CD14-positive monocyte (primary cell): ENCODE results near the gene SPX. TPM values are rescaled to one million over a fixed set of nuclear protein-coding genes. Genes with fewer than 3 reads are reported as not detected.

ENCODE experiments used
- DNase-seq, 3 donors: peaks; one replicate each; pipeline ENCODE4 v3.0.0-alpha.2; 2011 to 2022
- H2AFZ ChIP-seq: 2 replicates; pipeline ENCODE4 v1.6.0; 2012; ENCODE audit warnings: mild to moderate bottlenecking, low read depth, low read length, inconsistent platforms; ENCODE audit not compliant: insufficient read depth, poor library complexity, severe bottlenecking
- H3K27ac ChIP-seq, 2 donors: 1 replicate in 1 of 2; 2 replicates in 1 of 2; pipeline ENCODE4 v1.5.1; 2012 to 2013; ENCODE audit warnings: low read length in 2 of 2, control low read depth in 1 of 2, inconsistent platforms in 1 of 2, low read depth in 1 of 2, mild to moderate bottlenecking in 1 of 2
- H3K27me3 ChIP-seq, 2 donors: one replicate each; pipeline versions ENCODE4 v1.6.0 to v1.6.1; 2011 to 2013; ENCODE audit warnings: low read length in 2 of 2; ENCODE audit not compliant: control insufficient read depth in 2 of 2, insufficient read depth in 2 of 2
- H3K36me3 ChIP-seq, 2 donors: replicated peaks in 1 of 2; 1 replicate in 1 of 2; 2 replicates in 1 of 2; pipeline versions ENCODE4 v1.5.1 to v1.6.1; 2012 to 2013; ENCODE audit warnings: low read length in 2 of 2, control low read depth in 1 of 2, inconsistent platforms in 1 of 2, mild to moderate bottlenecking in 1 of 2; ENCODE audit not compliant: insufficient read depth in 2 of 2, control insufficient read depth in 1 of 2
- H3K4me1 ChIP-seq, 2 donors: 1 replicate in 1 of 2; 2 replicates in 1 of 2; pipeline versions ENCODE4 v1.5.1 to v1.6.1; 2012 to 2013; ENCODE audit warnings: low read length in 2 of 2, control low read depth in 1 of 2, inconsistent platforms in 1 of 2, mild to moderate bottlenecking in 1 of 2, moderate library complexity in 1 of 2; ENCODE audit not compliant: insufficient read depth in 2 of 2, control insufficient read depth in 1 of 2
- H3K4me2 ChIP-seq: replicated peaks from 2 replicates; pipeline ENCODE3; 2012; ENCODE audit warnings: low read length, moderate library complexity, mild to moderate bottlenecking; ENCODE audit not compliant: poor library complexity, severe bottlenecking; ENCODE audit errors: extremely low read depth
- H3K4me3 ChIP-seq, 3 experiments: fragments of 200-600 bp in 1 of 3; sonication (generic) in 1 of 3; replicated peaks in 1 of 3; 1 replicate in 2 of 3; 2 replicates in 1 of 3; pipeline ENCODE4 v1.5.1; 2011 to 2013; ENCODE audit warnings: low read length in 3 of 3, mild to moderate bottlenecking in 3 of 3, control low read depth in 2 of 3, low read depth in 2 of 3, inconsistent platforms in 1 of 3, moderate library complexity in 1 of 3
- H3K79me2 ChIP-seq: 2 replicates; pipeline ENCODE4 v1.6.0; 2012; ENCODE audit warnings: mild to moderate bottlenecking, control low read depth, inconsistent platforms, low read length, moderate library complexity; ENCODE audit not compliant: insufficient read depth
- H3K9ac ChIP-seq: 2 replicates; pipeline ENCODE4 v1.6.0; 2017; ENCODE audit warnings: low read length, mild to moderate bottlenecking; ENCODE audit not compliant: insufficient read depth, poor library complexity, severe bottlenecking
- H3K9me3 ChIP-seq, 2 donors: replicated peaks in 1 of 2; 1 replicate in 1 of 2; 2 replicates in 1 of 2; pipeline versions ENCODE4 v1.5.1 to v1.6.1; 2012 to 2013; ENCODE audit warnings: low read length in 2 of 2, control low read depth in 1 of 2; ENCODE audit not compliant: control insufficient read depth in 1 of 2, insufficient read depth in 1 of 2
- H4K20me1 ChIP-seq: 2 replicates; pipeline ENCODE4 v1.6.0; 2012; ENCODE audit warnings: mild to moderate bottlenecking, low read length, control low read depth, moderate library complexity; ENCODE audit not compliant: insufficient read depth
- H3K27ac Mint-ChIP-seq, 7 donors: one replicate each; pipeline ENCODE4 v1.8.0; 2020; ENCODE audit warnings: mild to moderate bottlenecking in 7 of 7, mixed read lengths in 7 of 7, moderate library complexity in 6 of 7, inconsistent platforms in 2 of 7
- H3K27me3 Mint-ChIP-seq, 3 donors: one replicate each; pipeline ENCODE4 v1.8.0; 2021 to 2022; ENCODE audit warnings: low read depth in 3 of 3, mild to moderate bottlenecking in 3 of 3, mixed read lengths in 3 of 3, moderate library complexity in 3 of 3, inconsistent platforms in 1 of 3
- H3K36me3 Mint-ChIP-seq, 2 donors: one replicate each; pipeline ENCODE4 v1.8.0; 2020; ENCODE audit warnings: mixed read lengths in 2 of 2, inconsistent platforms in 1 of 2, mild to moderate bottlenecking in 1 of 2
- H3K4me1 Mint-ChIP-seq: one replicate; pipeline ENCODE4 v1.8.0; 2020; ENCODE audit warnings: mild to moderate bottlenecking, mixed read lengths
- H3K4me3 Mint-ChIP-seq, 2 donors: one replicate each; pipeline ENCODE4 v1.8.0; 2020; ENCODE audit warnings: mild to moderate bottlenecking in 2 of 2, mixed read lengths in 2 of 2, moderate library complexity in 1 of 2
- H3K9me3 Mint-ChIP-seq, 7 donors: one replicate each; pipeline ENCODE4 v1.8.0; 2020 to 2022; ENCODE audit warnings: mixed read lengths in 7 of 7, mild to moderate bottlenecking in 6 of 7, moderate library complexity in 6 of 7, inconsistent platforms in 2 of 7
- WGBS: methylation state at CpG from one replicate; pipeline ENCODE4 v1.1.5; 2013; ENCODE audit warnings: missing lambda C conversion rate; ENCODE audit not compliant: insufficient coverage; 5-methylcytosine and 5-hydroxymethylcytosine counted together
- intact Hi-C, 2 donors: fragments of 100-400 bp; cut with micrococcal nuclease; formaldehyde crosslinking; loops; one replicate each; pipeline versions ENCODE4 v1.15.0 to v1.15.1; 2023
- polyA plus RNA-seq, 3 donors: library from polyadenylated mRNA; depleted of rRNA in 1 of 3; unstranded in 2 of 3; stranded (reverse) in 1 of 3; fragments of 300-500 nt in 2 of 3; fragments of >200 nt in 1 of 3; fragmentation: Illumina TruSeq in 2 of 3; gene quantifications; 1 replicate in 2 of 3; 2 replicates in 1 of 3; pipeline ENCODE4 v1.2.3, GENCODE V29; 2012 to 2021
- TF ChIP-seq, protein P1 (sequence below): fragments of 200-600 bp; IDR thresholded peaks from one replicate; pipeline ENCODE4 v1.8.0; 2022; ENCODE audit warnings: antibody characterized with exemption, mild to moderate bottlenecking

Gene SPX
- polyA plus RNA-seq, 3 donors: 0.21 TPM; not detected in 2

DNA sequence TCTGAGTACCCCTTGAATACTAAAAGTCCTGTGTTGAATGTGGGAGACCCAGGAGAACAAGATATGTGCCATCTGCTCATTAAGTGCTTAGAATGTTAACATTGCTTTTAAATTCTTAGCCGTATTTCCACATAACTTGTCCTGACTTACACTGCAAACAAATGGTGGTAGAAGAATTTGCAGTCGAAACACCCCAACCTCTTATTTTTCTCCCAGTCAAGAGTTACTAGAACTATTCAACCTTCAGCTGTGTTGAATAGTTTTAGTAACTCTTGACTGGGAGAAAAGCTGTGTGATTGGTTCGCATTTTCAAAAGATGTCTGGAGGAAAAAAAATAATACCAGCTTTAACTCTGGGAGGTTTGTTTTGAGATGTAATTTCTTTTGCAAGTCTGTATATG, 7.6 kb upstream of the SPX start:
- Histone ChIP-seq H3K9ac (no peak overlapping the region), H3K27me3 (peaks cover 0 to 2% of the 10 kb centered on the region in 2 donors), H3K36me3 (peaks cover 41 to 51% of the 10 kb centered on the region in 2 donors), H3K27ac (no peak overlapping the region), H3K4me3 (no peak overlapping the region), H3K4me1 (no peaks in the 10 kb centered on the region), H3K79me2 (no peaks in the 10 kb centered on the region), H4K20me1 (no peaks in the 10 kb centered on the region), H3K9me3 (no peaks in the 10 kb centered on the region), H3K4me2 (no peak overlapping the region), H2AFZ (no peak overlapping the region)
- Mint-ChIP-seq H3K4me3 (no peak overlapping the region), H3K9me3 (peaks cover 0 to under 1% (median 0%) of the 10 kb centered on the region in 7 donors), H3K36me3 (peaks cover 35 to 39% of the 10 kb centered on the region in 2 donors), H3K27ac (no peak overlapping the region), H3K27me3 (peaks cover 0 to 3% (median 1%) of the 10 kb centered on the region in 3 donors), H3K4me1 (no peaks in the 10 kb centered on the region)
- intact Hi-C loops: no loop called here
- WGBS: 100% methylated on average over 1 of the region's 3 CpGs
- TF ChIP-seq, protein P1, sequence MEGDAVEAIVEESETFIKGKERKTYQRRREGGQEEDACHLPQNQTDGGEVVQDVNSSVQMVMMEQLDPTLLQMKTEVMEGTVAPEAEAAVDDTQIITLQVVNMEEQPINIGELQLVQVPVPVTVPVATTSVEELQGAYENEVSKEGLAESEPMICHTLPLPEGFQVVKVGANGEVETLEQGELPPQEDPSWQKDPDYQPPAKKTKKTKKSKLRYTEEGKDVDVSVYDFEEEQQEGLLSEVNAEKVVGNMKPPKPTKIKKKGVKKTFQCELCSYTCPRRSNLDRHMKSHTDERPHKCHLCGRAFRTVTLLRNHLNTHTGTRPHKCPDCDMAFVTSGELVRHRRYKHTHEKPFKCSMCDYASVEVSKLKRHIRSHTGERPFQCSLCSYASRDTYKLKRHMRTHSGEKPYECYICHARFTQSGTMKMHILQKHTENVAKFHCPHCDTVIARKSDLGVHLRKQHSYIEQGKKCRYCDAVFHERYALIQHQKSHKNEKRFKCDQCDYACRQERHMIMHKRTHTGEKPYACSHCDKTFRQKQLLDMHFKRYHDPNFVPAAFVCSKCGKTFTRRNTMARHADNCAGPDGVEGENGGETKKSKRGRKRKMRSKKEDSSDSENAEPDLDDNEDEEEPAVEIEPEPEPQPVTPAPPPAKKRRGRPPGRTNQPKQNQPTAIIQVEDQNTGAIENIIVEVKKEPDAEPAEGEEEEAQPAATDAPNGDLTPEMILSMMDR: no peak
- no peak for DNase-seq

DNA sequence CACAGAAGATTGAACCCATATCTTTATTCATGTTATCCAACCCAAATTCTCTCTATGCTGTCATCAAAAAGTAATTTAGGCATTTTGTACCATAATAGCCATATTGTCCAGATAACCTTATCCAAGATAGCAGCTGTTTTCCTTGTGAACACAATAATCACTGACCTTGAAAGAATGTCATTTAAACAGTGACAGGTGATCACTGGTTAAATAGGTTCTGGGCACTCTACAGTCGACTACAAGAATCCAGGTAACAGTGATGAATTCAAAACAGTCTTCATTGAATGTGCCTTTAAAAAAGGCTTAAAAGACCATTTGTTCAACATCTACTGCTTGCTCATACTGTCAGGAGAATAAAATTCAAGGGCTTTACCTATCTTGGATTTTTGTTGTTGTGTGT, 4.6 kb upstream of the SPX start:
- WGBS: 100% methylated on average over 1 of the region's 1 CpG
- Histone ChIP-seq H3K27me3 (peaks cover 19 to 20% of the 10 kb centered on the region in 2 donors), H3K36me3 (peaks cover 12 to 20% of the 10 kb centered on the region in 2 donors), H4K20me1 (no peaks in the 10 kb centered on the region), H3K27ac (no peak overlapping the region), H3K79me2 (no peaks in the 10 kb centered on the region), H2AFZ (no peak overlapping the region), H3K4me1 (no peaks in the 10 kb centered on the region), H3K4me2 (no peak overlapping the region), H3K9me3 (no peaks in the 10 kb centered on the region), H3K4me3 (no peak overlapping the region), H3K9ac (no peak overlapping the region)
- TF ChIP-seq, protein P1: no peak
- H3K27me3 Mint-ChIP-seq: peaks cover 11 to 22% (median 18%) of the 10 kb centered on the region in 3 donors
- H3K27ac Mint-ChIP-seq: no peak overlapping the region
- H3K36me3 Mint-ChIP-seq: peaks cover 11 to 14% of the 10 kb centered on the region in 2 donors
- H3K4me1 Mint-ChIP-seq: no peaks in the 10 kb centered on the region
- DNase-seq: no peak
- H3K9me3 Mint-ChIP-seq: peaks cover 2 to 5% (median 4%) of the 10 kb centered on the region in 7 donors
- H3K4me3 Mint-ChIP-seq: no peak overlapping the region
- intact Hi-C loops: no loop called here
